Neural crest cell (in vitro differentiated cells): Measurements from ENCODE around the gene EIF5A. TPM values are rescaled to one million over a fixed set of nuclear protein-coding genes. Genes with fewer than 3 reads are reported as not detected.

Source experiments
- DNase-seq: peaks from one replicate; pipeline ENCODE4 v3.0.0; 2021; ENCODE audit warnings: low read depth, mixed read lengths, low spot score
- H3K27ac Mint-ChIP-seq: one replicate; pipeline ENCODE4 v1.8.0; 2021; ENCODE audit warnings: mild to moderate bottlenecking, mixed read lengths; ENCODE audit not compliant: unreplicated experiment
- H3K27me3 Mint-ChIP-seq: 2 replicates; pipeline ENCODE4 v1.8.0; 2021; ENCODE audit warnings: low read depth, mild to moderate bottlenecking, mixed read lengths
- H3K36me3 Mint-ChIP-seq: 2 replicates; pipeline ENCODE4 v1.8.0; 2021; ENCODE audit warnings: low read depth, mild to moderate bottlenecking, mixed read lengths
- H3K4me1 Mint-ChIP-seq: 2 replicates; pipeline ENCODE4 v1.8.0; 2021; ENCODE audit warnings: mixed read lengths
- H3K4me3 Mint-ChIP-seq: one replicate; pipeline ENCODE4 v1.8.0; 2021; ENCODE audit warnings: mild to moderate bottlenecking, mixed read lengths
- H3K9me3 Mint-ChIP-seq: 2 replicates; pipeline ENCODE4 v1.8.0; 2021; ENCODE audit warnings: mixed read lengths
- total RNA-seq: library from RNA; stranded (reverse); gene quantifications from 2 replicates; pipeline ENCODE4 v1.2.1, GENCODE V29; 2021
- TF ChIP-seq, protein P1 (sequence below): fragments of 200-600 bp; sonication (generic); conservative IDR thresholded peaks from 2 replicates; pipeline ENCODE4 v1.5.0; 2021; ENCODE audit warnings: antibody characterized with exemption, mild to moderate bottlenecking

Gene EIF5A
- total RNA-seq, 1 donor from 2014 or later: 725 TPM

DNA sequence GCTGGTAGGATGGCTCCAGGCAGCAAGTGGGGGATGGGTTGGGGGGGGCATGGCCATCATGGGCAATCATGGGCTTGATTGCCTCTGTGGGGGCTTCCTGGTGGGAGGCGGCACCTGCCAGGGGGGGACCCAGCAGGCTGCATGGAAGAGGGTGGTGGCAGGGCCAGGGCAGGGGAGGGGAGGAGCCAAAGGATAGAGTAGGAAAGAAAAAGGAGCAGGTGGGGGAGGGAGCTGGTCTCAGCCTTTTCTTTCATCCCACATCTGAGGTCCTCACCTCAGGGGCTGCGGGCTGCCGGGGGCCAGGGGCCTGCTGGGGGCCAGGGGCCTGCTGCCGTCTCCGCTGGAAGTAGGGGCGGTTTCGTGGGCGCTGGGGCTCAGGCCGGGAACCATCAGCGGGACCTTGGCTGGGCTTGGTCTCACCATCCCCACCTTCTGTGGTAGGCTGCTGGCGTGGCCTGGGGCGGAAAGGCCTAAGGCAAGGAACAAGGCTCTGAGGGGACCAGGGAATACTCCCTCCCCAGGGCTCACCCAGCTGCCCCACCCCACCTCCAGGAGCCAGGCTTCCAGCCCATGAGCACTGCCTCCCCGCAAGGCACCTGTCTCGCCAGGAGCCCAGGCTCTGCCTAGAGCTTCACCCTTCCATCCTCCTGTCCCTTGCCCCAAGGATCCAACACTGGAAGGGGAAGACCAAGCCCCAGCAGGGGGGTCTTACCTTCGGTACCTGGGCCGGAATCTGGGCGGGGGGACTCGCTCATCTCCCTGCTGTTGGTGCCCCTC lies 18.0 kb upstream of the EIF5A start:
- DNase-seq: no peak

DNA sequence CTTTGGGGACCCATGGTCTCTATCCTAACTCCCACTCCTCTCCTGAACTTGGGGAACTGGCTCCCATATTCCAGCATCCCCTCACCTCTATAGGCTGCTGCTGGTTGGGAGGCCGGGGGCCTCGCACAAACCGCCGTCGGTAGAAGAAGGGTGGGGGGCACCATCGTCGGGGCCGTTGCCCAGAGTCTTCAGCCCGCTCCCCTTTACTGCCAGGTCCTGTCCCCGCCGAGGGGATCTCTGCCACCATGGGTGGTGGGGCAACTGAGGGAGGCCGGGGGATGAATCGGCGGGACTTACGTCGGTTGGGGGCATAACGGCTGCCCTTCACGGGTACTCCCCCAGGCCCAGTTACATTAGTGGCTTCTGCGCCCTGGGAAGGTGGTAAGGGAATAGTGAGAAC lies 17.3 kb upstream of the EIF5A start:
- H3K4me3 Mint-ChIP-seq: no peak overlapping the region

More for the DNA sequence above, 18.0 kb upstream of the EIF5A start:
- Mint-ChIP-seq H3K9me3 (no peaks in the 10 kb centered on the region), H3K27me3 (peaks cover 42% of the 10 kb centered on the region), H3K4me3 (no peak overlapping the region), H3K4me1 (peaks cover 10% of the 10 kb centered on the region), H3K27ac (no peak overlapping the region), H3K36me3 (no peaks in the 10 kb centered on the region)
- TF ChIP-seq, protein P1, sequence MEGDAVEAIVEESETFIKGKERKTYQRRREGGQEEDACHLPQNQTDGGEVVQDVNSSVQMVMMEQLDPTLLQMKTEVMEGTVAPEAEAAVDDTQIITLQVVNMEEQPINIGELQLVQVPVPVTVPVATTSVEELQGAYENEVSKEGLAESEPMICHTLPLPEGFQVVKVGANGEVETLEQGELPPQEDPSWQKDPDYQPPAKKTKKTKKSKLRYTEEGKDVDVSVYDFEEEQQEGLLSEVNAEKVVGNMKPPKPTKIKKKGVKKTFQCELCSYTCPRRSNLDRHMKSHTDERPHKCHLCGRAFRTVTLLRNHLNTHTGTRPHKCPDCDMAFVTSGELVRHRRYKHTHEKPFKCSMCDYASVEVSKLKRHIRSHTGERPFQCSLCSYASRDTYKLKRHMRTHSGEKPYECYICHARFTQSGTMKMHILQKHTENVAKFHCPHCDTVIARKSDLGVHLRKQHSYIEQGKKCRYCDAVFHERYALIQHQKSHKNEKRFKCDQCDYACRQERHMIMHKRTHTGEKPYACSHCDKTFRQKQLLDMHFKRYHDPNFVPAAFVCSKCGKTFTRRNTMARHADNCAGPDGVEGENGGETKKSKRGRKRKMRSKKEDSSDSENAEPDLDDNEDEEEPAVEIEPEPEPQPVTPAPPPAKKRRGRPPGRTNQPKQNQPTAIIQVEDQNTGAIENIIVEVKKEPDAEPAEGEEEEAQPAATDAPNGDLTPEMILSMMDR: no peak

DNA sequence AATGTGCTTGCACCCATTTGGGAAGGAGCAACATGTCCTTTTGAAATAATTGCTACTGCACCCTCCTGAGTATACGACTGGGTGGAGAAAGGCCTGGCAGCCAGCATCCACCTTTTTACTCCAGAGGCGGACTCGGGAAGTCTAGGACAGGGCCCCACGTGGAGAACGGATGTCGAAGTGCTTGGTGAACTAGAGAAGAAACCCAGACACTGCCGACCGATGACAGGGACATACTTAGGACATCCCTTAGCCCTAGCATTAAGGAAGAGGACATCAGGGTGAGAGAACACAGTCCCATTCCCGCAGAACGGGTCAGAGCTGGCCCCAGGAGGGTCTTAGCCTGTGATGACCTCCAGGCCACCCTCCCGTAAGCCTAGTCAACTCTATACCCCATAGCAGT lies 16.7 kb upstream of the EIF5A start:
- no peak for DNase-seq
- Mint-ChIP-seq H3K27ac (no peak overlapping the region), H3K4me3 (no peak overlapping the region), H3K27me3 (peaks cover 52% of the 10 kb centered on the region), H3K4me1 (peaks cover 16% of the 10 kb centered on the region), H3K36me3 (no peaks in the 10 kb centered on the region), H3K9me3 (no peaks in the 10 kb centered on the region)
- TF ChIP-seq, protein P1: no peak

More for the DNA sequence above, 17.3 kb upstream of the EIF5A start:
- H3K27me3 Mint-ChIP-seq: peaks cover 47% of the 10 kb centered on the region
- peaks cover 13% of the 10 kb centered on the region for H3K4me1 Mint-ChIP-seq
- no peak for DNase-seq
- TF ChIP-seq, protein P1: no peak
- no peak overlapping the region for H3K27ac Mint-ChIP-seq
- H3K9me3 Mint-ChIP-seq: no peaks in the 10 kb centered on the region
- H3K36me3 Mint-ChIP-seq: no peaks in the 10 kb centered on the region

DNA sequence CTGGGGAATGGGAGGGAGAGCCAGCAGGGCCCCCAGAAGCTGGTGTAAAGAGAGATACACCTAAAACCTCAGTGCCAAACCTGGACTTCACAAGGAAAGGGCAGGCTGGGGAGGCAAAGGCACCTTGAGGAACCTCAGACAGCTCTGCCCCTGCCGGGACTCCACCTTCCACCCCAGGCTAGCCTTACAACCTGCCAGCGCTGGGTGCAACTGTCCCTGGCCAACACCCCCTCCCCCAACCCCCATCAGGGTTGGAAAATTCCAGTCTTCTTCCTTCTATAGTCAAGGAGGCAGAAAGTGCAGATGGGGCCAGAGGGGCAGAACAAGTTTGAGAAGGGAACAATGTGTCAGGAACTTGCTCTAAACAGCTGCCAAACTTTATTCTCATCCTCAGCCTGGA lies 15.2 kb upstream of the EIF5A start:
- Mint-ChIP-seq H3K9me3 (no peaks in the 10 kb centered on the region), H3K27ac (no peak overlapping the region), H3K4me3 (no peak overlapping the region), H3K27me3 (peaks cover 67% of the 10 kb centered on the region), H3K36me3 (no peaks in the 10 kb centered on the region), H3K4me1 (peaks cover 21% of the 10 kb centered on the region)
- TF ChIP-seq, protein P1: no peak
- DNase-seq: no peak

DNA sequence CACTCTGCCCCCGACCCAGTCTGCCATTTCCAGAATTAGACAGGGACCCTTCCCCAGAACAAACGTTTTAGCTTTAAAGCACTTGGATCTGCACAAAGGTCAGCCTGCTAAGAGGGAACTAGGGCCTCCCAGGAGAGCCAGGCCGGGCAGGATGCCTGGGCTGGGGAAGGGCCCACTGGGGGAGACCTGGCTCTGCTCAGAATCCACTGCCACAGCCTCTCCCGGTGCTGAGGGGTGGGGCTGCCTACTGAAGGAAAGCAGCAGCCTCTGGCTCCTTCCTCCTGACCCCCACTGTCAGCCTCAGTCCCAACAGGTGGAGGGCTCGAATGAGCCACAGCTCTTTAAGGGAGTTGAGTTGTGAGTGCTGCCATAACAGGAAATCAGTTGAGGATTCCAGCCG lies 14.7 kb upstream of the EIF5A start:
- Mint-ChIP-seq H3K36me3 (no peaks in the 10 kb centered on the region), H3K4me1 (peaks cover 21% of the 10 kb centered on the region), H3K4me3 (peak overlapping the region; percentile 52), H3K27ac (no peak overlapping the region), H3K9me3 (no peaks in the 10 kb centered on the region), H3K27me3 (peaks cover 68% of the 10 kb centered on the region)
- TF ChIP-seq, protein P1: no peak
- no peak for DNase-seq
